NCI-H2081 treated with DMSO at 0.1 percent for 48 hours (cell line): ENCODE results near the gene SMIM23.

Source experiments
- DNase-seq: peaks from one replicate; lab custom pipeline; 2025; lab: John Stamatoyannopoulos, UW

Gene SMIM23

DNA sequence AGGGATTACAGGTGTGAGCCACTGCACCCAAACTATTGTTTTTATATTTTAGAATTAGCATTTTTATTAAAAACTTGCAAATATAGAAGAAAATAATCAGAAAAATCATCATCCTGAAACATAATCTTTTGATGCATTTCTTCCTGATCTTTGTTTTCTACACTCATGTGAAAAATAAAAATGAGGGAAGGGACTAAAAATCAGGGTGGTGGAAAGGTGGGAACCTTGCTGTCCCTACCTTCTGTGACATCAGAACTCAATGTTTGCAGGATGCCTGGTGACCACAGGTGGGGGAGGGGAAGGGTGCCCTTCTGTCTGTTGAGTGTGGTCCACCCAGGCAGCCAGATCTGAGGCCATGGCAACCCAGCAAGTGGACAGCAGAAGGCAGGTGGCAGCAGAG is at the start of gene SMIM23:
TSS of gene SMIM23 (plus strand) at position 301 of the 400 bp plus-strand sequence. CDS start at position 356, 55 bp downstream.
- no peak for DNase-seq

DNA sequence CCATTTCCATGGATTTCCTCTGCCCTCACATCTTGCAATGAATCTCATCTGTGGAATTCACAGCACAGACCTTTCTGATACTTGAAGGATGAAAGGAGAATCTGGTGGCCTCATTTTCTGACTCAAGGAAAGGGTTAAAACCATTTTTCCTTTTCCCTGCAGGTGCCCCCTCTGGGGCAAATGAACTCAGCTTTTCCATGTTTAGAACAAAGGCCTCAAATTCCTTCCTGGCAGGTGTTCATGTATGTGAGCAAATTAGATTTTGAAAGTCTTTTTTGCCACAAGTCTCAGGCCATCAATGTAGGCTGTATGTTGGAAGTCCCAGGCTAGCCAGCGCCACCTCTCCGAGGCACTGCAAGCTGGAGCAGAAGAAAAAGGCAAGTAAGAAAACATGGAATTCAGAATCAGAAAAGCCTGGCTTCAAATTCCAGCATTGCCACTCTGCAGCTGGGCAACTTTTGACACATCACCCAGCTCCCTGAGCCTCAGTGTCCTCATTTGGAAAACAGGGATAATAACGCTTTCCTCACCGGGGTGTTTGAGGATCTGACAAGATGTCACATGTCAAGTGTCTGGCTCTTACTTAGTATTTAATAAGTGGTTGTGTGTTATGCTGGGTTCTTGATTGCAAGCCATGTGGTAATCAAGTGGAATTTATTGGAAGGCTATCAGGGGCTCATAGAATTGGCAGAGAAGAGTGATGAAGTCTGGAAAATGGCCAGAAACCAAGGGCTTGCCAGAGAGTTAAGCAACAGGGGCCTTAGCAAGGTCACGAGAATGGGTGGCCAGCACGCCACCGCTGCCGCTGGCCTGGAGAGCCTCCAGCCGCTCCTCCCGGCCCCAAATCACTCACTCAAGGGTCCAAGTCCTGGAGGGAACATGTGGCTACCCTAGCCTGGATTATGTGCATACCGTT is 48.4 kb upstream of the SMIM23 start:
- DNase-seq: no peak

DNA sequence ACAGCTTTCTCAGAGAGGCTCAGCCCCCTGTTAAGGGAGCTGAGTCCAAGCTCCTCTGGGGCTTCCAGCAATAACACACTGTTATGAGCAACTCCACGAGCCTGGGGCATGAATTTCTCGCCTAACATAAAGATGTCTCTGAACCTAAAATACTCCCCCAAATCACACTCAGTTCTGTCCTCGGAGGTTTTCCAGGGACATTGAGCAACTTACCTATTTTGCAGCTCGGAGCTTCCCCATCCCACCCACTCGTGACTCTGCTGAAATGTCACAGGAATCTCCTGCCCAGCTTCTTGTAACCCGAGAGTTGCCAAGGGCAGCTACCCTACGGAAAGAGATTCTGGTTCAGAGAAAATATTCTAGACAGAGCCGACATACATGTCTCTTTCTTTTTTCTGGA is 47.1 kb upstream of the SMIM23 start:
- DNase-seq: no peak

DNA sequence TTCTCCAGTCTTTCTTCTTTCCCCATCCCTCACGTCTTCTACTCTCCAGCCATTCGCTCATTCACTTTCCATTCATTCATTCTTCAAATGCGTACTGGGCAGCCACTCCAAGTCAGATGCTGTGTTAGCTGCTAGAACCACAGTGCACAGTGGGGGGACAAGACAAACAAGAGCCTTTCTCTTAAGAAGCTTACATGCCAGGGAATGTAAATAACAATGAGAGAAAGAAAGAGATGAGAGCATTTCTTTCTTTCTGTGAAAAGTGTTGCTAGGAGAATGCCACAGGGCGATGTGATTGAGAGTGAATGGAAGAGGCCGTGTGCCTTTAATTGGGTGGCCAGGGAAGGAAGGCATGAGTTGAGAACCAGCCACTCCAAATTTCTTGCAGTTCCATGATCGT is 46.3 kb upstream of the SMIM23 start:
- DNase-seq: no peak

DNA sequence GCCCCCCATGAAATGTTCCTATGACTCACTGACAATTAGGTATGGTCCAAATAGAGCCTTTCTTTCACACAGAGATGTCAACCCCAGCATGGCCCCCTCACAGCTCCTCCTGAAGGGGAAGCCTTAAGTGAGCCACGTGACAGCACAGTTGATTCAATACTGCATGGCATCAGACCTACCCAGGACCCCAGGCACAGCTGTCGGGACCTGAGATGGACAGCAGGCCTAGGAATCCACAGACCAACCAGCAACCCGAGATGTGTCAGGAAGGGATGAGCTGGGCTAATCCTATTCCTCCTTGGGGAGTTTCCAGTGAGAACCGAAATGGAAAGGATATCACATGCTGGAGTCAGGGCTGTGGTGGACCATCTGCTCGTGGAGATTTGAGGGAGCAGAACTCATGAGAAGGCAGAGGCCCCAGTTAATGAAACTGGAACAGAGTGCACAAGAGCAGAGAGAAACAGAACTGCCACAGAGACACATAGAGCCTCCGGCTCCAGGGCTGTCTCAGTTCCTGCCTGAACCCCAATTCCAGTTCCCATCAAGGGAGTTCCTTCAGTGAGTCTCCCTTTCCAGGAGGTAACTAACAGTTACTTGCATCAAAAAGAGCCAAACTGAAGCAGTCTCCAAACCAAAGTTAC is 42.1 kb upstream of the SMIM23 start:
- DNase-seq: no peak

- no peak for DNase-seq
Observed at GRCh38 chr5:171744264-171744663, 41.4 kb upstream of the SMIM23 start.

DNA sequence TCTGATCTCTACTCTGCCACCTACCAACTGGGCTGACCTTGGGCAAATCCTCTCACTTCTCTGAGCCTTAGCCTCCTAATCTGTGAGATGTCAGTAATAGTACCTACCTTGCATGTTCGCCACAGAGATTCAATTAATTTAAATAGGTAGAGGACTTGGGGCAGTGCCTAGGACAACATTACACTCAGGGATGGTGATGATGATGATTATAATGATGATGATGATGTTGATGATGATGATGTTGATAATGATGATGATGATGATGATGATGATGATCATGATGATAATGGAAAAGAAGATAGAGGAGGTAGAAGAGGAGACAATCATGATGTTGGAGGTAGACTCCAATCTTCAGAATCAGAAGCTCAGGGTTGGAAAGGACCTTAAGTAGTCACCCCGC is 40.7 kb upstream of the SMIM23 start:
- no peak for DNase-seq

DNA sequence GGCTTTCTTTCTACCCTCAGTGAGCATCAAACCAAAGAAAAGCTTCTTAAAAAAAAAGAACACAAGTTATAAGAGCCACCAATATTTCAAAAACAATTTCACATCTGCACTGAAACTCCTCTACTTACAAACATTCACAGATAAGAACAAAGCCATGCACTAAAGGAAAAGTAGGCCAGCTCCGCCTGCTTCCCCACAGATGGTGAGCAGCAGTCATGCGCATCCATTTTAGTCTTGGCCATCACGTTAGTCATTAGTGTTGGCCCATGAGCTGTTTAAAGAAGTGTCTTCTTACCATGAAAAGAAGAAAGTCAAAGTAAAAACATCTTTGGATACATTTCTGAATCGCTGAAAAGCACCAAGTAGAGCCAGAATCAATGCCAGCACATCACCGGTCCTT is 40.0 kb upstream of the SMIM23 start:
- DNase-seq: no peak

DNA sequence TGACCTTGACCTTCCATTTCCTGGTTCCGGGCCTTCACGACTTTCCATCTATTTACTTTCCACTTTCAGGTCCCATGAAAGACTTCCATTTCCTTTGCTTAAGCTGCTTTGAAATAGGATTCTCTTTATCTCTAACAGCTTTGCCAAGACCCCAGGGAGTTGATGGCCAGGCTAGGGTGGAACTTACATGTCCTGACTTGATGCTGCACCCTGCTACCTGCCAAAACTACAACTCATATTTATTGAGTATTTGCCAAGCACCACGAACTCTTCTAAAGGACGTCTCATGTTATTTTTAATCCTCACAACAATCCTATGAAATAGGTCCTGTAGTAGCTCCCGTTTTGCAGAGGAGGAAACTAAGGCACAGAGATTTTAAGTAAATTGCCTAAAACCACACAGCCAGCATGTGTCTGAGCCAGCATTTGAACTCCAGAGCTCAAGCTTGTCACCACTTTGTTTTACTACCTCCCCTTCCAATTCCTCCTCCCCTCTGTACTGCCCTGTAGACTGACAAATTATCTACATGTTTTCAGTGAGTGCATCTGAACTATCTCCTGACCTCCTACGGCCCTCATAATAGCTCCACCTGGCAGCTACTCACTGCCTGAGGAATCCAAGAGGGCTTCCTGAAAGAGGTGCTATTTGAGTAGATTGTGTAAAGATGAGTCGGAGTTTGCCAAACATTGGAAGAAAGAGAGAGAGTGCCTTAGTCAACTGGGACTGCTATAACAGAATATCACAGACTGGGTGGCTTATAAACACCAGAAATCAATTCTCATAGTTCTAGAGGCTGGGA is 38.4 kb upstream of the SMIM23 start:
- no peak for DNase-seq

DNA sequence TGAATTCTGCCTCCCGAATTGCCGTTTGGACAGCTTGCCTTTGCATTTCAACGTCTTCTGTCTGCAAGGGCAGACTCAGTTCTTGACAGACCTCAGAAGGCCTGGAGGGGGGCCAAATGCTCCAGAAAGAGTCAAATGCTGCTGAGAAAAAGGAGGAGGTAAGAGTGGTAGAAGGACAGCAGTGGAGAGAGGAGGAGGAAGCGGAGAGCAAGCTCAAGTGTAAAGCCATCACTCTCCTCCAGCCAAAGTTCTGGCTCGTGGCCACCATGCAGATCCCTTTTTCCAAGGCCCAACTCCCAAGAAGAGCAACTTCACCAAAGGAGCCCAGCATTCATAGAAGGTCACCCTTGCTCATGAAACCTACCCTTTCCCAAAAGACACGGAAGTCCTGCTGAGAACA is 36.9 kb upstream of the SMIM23 start:
- DNase-seq: no peak

- no peak for DNase-seq
Observed at GRCh38 chr5:171749365-171749764, 36.3 kb upstream of the SMIM23 start.

DNA sequence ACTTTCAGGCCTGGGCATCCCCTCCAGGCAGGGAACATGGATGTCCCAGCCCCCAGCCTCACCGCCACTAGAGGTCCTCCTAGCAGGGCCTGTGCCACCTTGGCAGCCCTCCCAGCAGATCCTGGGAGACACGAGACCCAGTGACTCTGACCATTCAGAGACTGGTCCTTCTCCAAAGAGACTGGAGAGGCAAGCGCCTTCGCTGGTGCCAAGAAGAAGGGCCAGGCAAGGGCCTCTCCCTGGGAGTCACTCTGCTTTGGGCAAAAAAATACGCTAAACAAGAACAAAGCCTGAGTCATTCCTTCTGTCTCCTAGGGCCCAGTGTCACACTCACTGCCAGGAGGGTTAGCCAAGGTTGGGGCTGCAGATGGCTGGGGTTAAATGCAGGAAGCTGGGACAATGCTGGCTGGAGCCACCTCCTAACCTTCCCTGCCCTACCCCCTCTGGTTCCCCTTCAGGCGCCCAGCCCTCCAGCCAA is 35.3 kb upstream of the SMIM23 start:
- no peak for DNase-seq

GRCh38 chr5:171755354-171755821 is 30.2 kb upstream of the SMIM23 start:
- no peak for DNase-seq

GRCh38 chr5:171757853-171758535 is 27.6 kb upstream of the SMIM23 start:
- no peak for DNase-seq

DNA sequence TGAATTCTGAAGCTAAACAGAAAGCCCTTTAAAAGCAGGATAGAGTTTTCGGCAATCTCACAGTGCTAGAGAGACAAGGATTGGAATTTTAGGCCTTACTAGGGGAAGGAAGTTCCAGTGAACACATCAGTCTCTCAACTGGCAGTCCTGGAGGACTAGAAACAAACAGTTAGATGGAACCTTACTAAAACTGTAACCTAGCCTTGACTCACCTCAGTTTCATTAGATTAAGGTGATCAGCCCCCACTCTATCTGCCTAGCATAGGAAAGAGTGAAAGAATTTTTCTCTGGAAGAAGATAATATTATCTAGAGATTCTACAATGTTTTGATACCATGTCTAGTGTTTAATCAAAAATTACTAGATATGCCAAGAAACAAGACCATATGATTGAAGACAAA is 25.8 kb upstream of the SMIM23 start:
- no peak for DNase-seq

DNA sequence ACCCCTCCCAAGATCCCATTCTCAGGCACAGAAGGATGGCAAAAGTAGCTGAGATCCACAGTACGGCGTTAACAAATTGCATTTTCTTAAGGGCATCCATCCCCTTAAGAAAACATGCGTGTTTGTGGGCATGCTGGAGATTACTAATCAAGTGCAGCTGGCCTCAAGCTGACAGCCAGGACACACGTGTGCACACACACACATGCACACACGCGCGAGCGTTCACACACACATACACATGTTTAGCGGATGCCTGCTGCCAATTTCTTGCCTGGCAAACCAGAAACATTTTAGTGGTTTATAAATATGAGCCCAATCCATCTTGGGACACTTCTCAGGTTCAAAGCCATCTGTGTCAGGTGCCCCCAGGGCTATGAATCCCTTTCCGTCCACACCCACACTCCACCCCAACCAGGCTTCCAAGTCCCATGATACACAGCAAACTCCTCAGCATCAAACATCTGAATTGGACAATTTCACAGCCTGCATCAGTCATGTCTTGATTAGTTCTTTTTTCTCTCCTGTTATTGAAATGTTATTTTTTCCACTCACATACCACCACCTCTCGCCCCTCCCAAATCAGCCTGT is 23.5 kb upstream of the SMIM23 start:
- DNase-seq: no peak

- DNase-seq: no peak
Observed at GRCh38 chr5:171762903-171763302, 22.7 kb upstream of the SMIM23 start.

- DNase-seq: no peak
Observed at GRCh38 chr5:171764265-171764664, 21.4 kb upstream of the SMIM23 start.

GRCh38 chr5:171766875-171767274 is 18.7 kb upstream of the SMIM23 start:
- DNase-seq: no peak

GRCh38 chr5:171770153-171770552 is 15.5 kb upstream of the SMIM23 start:
- no peak for DNase-seq

GRCh38 chr5:171771856-171772255 is 13.8 kb upstream of the SMIM23 start:
- DNase-seq: no peak
